Activated T-helper 1 cell treated with anti-CD3 and anti-CD28 coated beads, Interleukin-12 subunit alpha, Interleukin-12 subunit beta, Interleukin-2, Interleukin-4 antibody, amounts not matched to agents 30 ng/mL and 10 ng/mL and 1 ng/mL, durations not matched to agents 14 hours and 24 hours and 36 hours (primary cell): ENCODE data around the gene PCED1A. TPM values are rescaled to one million over a fixed set of nuclear protein-coding genes. Genes with fewer than 3 reads are reported as not detected.
A peak's percentile ranks its signal among the peaks of the same experiment; 100 is the strongest.

Experiments
- DNase-seq: peaks from one replicate; pipeline ENCODE4 v3.0.0; 2021; ENCODE audit warnings: low spot score
- H3K27ac Mint-ChIP-seq: one replicate; pipeline ENCODE4 v1.8.0; 2021; ENCODE audit warnings: mild to moderate bottlenecking, mixed read lengths
- H3K27me3 Mint-ChIP-seq: one replicate; pipeline ENCODE4 v1.8.0; 2022; ENCODE audit warnings: mild to moderate bottlenecking, moderate library complexity, mixed read lengths; ENCODE audit not compliant: insufficient read depth
- H3K36me3 Mint-ChIP-seq: one replicate; pipeline ENCODE4 v1.8.0; 2021; ENCODE audit warnings: low read depth, mixed read lengths
- H3K4me1 Mint-ChIP-seq: one replicate; pipeline ENCODE4 v1.8.0; 2021; ENCODE audit warnings: low read depth, mixed read lengths
- H3K4me3 Mint-ChIP-seq: one replicate; pipeline ENCODE4 v1.8.0; 2021; ENCODE audit warnings: mild to moderate bottlenecking, moderate library complexity, mixed read lengths
- H3K9me3 Mint-ChIP-seq: one replicate; pipeline ENCODE4 v1.8.0; 2021; ENCODE audit warnings: mixed read lengths
- intact Hi-C: fragments of 100-400 bp; cut with micrococcal nuclease; formaldehyde crosslinking; loops from one replicate; pipeline ENCODE4 v1.15.1; 2024
- total RNA-seq: library from RNA; stranded (reverse); gene quantifications from 2 replicates; pipeline ENCODE4 v1.2.3, GENCODE V29; 2022

The PCED1A gene
- total RNA-seq, 1 donor from 2014 or later = 27.9 TPM

- DNase-seq = no peak
- peaks cover 80% of the 10 kb centered on the region for H3K27me3 Mint-ChIP-seq
- intact Hi-C loops = no loop called here
- peaks cover 8% of the 10 kb centered on the region for H3K36me3 Mint-ChIP-seq
- no peak overlapping the region for H3K4me3 Mint-ChIP-seq
- peaks cover 23% of the 10 kb centered on the region for H3K4me1 Mint-ChIP-seq
- no peak overlapping the region for H3K27ac Mint-ChIP-seq
- H3K9me3 Mint-ChIP-seq = no peaks in the 10 kb centered on the region
These were observed 36.2 kb downstream of the PCED1A start for GRCh38 chr20:2804041-2804828.

GRCh38 chr20:2801286-2801728, 39.1 kb downstream of the PCED1A start:
- intact Hi-C loops = no loop called here
- H3K4me1 Mint-ChIP-seq = peaks cover 28% of the 10 kb centered on the region
- peaks cover 78% of the 10 kb centered on the region for H3K27me3 Mint-ChIP-seq
- peaks cover 8% of the 10 kb centered on the region for H3K36me3 Mint-ChIP-seq
- no peak for DNase-seq
- H3K27ac Mint-ChIP-seq = no peak overlapping the region
- no peaks in the 10 kb centered on the region for H3K9me3 Mint-ChIP-seq
- peak overlapping the region; percentile 79 for H3K4me3 Mint-ChIP-seq

GRCh38 chr20:2800521-2801285, 39.8 kb downstream of the PCED1A start, which contains the start of gene CPXM1:
CPXM1 (minus strand) TSS chr20:2800627; CDS start chr20:2800572, 55 bp downstream.
- Mint-ChIP-seq H3K27me3 (peaks cover 74% of the 10 kb centered on the region), H3K36me3 (peaks cover 8% of the 10 kb centered on the region), H3K27ac (peak within 1 kb of the TSS; percentile 61), H3K4me1 (peaks cover 28% of the 10 kb centered on the region), H3K9me3 (no peaks in the 10 kb centered on the region), H3K4me3 (peak within 1 kb of the TSS; percentile 86)
- no peak for DNase-seq
- intact Hi-C loops = no loop called here

GRCh38 chr20:2799688-2800520, 40.6 kb downstream of the PCED1A start:
- peaks cover 28% of the 10 kb centered on the region for H3K4me1 Mint-ChIP-seq
- no peaks in the 10 kb centered on the region for H3K9me3 Mint-ChIP-seq
- no peak for DNase-seq
- peak overlapping the region; percentile 61 for H3K27ac Mint-ChIP-seq
- peaks cover 67% of the 10 kb centered on the region for H3K27me3 Mint-ChIP-seq
- intact Hi-C loops = no loop called here
- peak overlapping the region; percentile 86 for H3K4me3 Mint-ChIP-seq
- peaks cover 8% of the 10 kb centered on the region for H3K36me3 Mint-ChIP-seq

GRCh38 chr20:2799271-2799670, 41.2 kb downstream of the PCED1A start:
- DNase-seq = no peak
- intact Hi-C loops = no loop called here
- Mint-ChIP-seq H3K4me3 (peak overlapping the region; percentile 86), H3K27ac (no peak overlapping the region), H3K4me1 (peaks cover 28% of the 10 kb centered on the region), H3K36me3 (peaks cover 8% of the 10 kb centered on the region), H3K27me3 (peaks cover 61% of the 10 kb centered on the region), H3K9me3 (no peaks in the 10 kb centered on the region)

- Mint-ChIP-seq H3K27ac (no peak overlapping the region), H3K36me3 (peaks cover 8% of the 10 kb centered on the region), H3K4me3 (peak overlapping the region; percentile 86), H3K9me3 (no peaks in the 10 kb centered on the region), H3K4me1 (peaks cover 28% of the 10 kb centered on the region), H3K27me3 (peaks cover 57% of the 10 kb centered on the region)
- intact Hi-C loops = no loop called here
- DNase-seq = no peak
These were observed 41.6 kb downstream of the PCED1A start for GRCh38 chr20:2798814-2799213.

GRCh38 chr20:2798095-2798805, 42.2 kb downstream of the PCED1A start:
- H3K9me3 Mint-ChIP-seq = no peaks in the 10 kb centered on the region
- intact Hi-C loops = no loop called here
- no peak overlapping the region for H3K27ac Mint-ChIP-seq
- H3K4me1 Mint-ChIP-seq = peaks cover 28% of the 10 kb centered on the region
- H3K27me3 Mint-ChIP-seq = peaks cover 57% of the 10 kb centered on the region
- H3K36me3 Mint-ChIP-seq = peaks cover 8% of the 10 kb centered on the region
- no peak overlapping the region for H3K4me3 Mint-ChIP-seq
- DNase-seq = no peak

- Mint-ChIP-seq H3K27ac (no peak overlapping the region), H3K9me3 (no peaks in the 10 kb centered on the region), H3K27me3 (peaks cover 50% of the 10 kb centered on the region), H3K4me1 (peaks cover 28% of the 10 kb centered on the region), H3K4me3 (no peak overlapping the region), H3K36me3 (peaks cover 5% of the 10 kb centered on the region)
- intact Hi-C loops = no loop called here
- DNase-seq = no peak
These were observed 43.1 kb downstream of the PCED1A start for GRCh38 chr20:2797136-2797983.

- no peak for DNase-seq
- intact Hi-C loops = no loop called here
- Mint-ChIP-seq H3K36me3 (peaks cover 5% of the 10 kb centered on the region), H3K27me3 (peaks cover 37% of the 10 kb centered on the region), H3K4me3 (no peak overlapping the region), H3K4me1 (peaks cover 21% of the 10 kb centered on the region), H3K27ac (no peak overlapping the region), H3K9me3 (no peaks in the 10 kb centered on the region)
These were observed 44.3 kb downstream of the PCED1A start for GRCh38 chr20:2796011-2796660.

- Mint-ChIP-seq H3K36me3 (peaks cover 5% of the 10 kb centered on the region), H3K27ac (no peak overlapping the region), H3K27me3 (peaks cover 35% of the 10 kb centered on the region), H3K4me1 (peaks cover 15% of the 10 kb centered on the region), H3K9me3 (no peaks in the 10 kb centered on the region), H3K4me3 (no peak overlapping the region)
- intact Hi-C loops = no loop called here
- DNase-seq = no peak
These were observed 45.0 kb downstream of the PCED1A start for GRCh38 chr20:2795451-2795850.

- peaks cover 12% of the 10 kb centered on the region for H3K4me1 Mint-ChIP-seq
- H3K4me3 Mint-ChIP-seq = no peak overlapping the region
These were observed 45.5 kb downstream of the PCED1A start for GRCh38 chr20:2794866-2795447.

More at GRCh38 chr20:2794866-2795447, 45.5 kb downstream of the PCED1A start:
- Mint-ChIP-seq H3K36me3 (peaks cover 3% of the 10 kb centered on the region), H3K27ac (no peak overlapping the region), H3K9me3 (no peaks in the 10 kb centered on the region), H3K27me3 (peaks cover 37% of the 10 kb centered on the region)
- intact Hi-C loops = no loop called here
- no peak for DNase-seq
